ENCODE data around the gene ODF2L. TPM values are rescaled to one million over a fixed set of nuclear protein-coding genes. Genes with fewer than 3 reads are reported as not detected.

The ODF2L gene
- total RNA-seq, 1 donor, result 44.5 TPM

DNA sequence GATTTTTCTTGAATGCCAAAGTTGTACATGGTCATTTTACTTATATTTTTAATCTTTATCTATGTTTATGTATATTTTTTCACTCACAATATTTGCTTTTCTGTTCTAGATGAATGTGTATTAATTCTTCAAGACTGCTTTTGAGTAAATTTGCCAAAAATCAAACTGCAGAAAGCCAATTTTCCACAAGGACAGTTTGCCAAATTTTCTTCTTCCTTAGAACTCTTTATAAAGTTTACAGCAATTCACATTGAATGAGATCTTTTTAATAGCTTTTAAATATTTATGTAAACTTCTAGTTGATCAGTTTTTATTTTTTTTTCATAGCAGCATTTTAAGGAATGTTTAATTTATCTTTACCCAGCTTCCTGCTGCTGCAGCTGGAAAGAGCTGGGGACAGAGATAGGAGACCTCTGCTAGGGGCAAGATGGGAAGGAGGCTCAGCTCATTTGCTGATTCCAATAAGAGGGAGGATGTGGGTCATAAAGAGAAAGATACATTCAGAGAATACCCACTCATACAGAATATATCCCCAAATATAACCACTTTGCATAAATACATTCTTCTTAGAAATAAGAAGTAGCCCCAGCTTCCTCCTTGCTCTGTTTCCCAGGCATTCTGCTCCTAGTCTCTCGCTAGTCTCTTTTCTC is 93.0 kb downstream of the ODF2L start:
- DNase-seq (ENCODE audit: low read depth), result no peak
- H3K4me3 ChIP-seq (ENCODE audit: low read depth, low read length), result no peak overlapping the region
- TF ChIP-seq, protein P1, sequence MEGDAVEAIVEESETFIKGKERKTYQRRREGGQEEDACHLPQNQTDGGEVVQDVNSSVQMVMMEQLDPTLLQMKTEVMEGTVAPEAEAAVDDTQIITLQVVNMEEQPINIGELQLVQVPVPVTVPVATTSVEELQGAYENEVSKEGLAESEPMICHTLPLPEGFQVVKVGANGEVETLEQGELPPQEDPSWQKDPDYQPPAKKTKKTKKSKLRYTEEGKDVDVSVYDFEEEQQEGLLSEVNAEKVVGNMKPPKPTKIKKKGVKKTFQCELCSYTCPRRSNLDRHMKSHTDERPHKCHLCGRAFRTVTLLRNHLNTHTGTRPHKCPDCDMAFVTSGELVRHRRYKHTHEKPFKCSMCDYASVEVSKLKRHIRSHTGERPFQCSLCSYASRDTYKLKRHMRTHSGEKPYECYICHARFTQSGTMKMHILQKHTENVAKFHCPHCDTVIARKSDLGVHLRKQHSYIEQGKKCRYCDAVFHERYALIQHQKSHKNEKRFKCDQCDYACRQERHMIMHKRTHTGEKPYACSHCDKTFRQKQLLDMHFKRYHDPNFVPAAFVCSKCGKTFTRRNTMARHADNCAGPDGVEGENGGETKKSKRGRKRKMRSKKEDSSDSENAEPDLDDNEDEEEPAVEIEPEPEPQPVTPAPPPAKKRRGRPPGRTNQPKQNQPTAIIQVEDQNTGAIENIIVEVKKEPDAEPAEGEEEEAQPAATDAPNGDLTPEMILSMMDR (IDR thresholded peaks at IDR 0.05; ENCODE audit: insufficient read depth, low read depth, low read length), result no peak

Small RNAs within 50 kb of the gene (small RNA-seq; reads per million reads assigned to genes)
- gene MIR7856, result not detected

Other genes starting within 250 kb of the ODF2L start
- 2.3 and 3.9 TPM in 2 replicates for gene COL24A1, start 239.6 kb downstream of the ODF2L start, total RNA-seq
- 0.43 TPM in 1 of 2 replicates, not detected in the other for gene CLCA2, start 27.8 kb upstream of the ODF2L start, total RNA-seq
- under 0.01 TPM in 1 of 2 replicates, not detected in the other for gene CLCA1, start 72.6 kb upstream of the ODF2L start, total RNA-seq
- not detected in 2 replicates for gene CLCA4, start 150.8 kb upstream of the ODF2L start, total RNA-seq

All from fibroblast of villous mesenchyme (primary cell).